ENCODE results near the gene APOM.

The APOM gene

DNA sequence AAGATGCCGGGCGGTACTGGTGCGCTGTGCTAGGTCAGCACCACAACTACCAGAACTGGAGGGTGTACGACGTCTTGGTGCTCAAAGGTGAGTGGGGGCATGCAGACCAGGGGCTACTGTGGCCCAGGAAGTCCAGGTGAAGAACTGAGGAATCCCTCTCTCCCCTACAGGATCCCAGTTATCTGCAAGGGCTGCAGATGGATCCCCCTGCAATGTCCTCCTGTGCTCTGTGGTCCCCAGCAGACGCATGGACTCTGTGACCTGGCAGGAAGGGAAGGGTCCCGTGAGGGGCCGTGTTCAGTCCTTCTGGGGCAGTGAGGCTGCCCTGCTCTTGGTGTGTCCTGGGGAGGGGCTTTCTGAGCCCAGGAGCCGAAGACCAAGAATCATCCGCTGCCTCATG is 52.0 kb downstream of the APOM start:
- Mint-ChIP-seq H3K4me1 (peaks cover 37% of the 10 kb centered on the region), H3K4me3 (no peak overlapping the region), H3K9me3 (no peaks in the 10 kb centered on the region), H3K27me3 (ENCODE audit: low read depth, poor library complexity) (peaks cover 4% of the 10 kb centered on the region), H3K27ac (no peak overlapping the region), H3K36me3 (ENCODE audit: low read depth) (no peaks in the 10 kb centered on the region)
- no peak for DNase-seq
- TF ChIP-seq, protein P1, sequence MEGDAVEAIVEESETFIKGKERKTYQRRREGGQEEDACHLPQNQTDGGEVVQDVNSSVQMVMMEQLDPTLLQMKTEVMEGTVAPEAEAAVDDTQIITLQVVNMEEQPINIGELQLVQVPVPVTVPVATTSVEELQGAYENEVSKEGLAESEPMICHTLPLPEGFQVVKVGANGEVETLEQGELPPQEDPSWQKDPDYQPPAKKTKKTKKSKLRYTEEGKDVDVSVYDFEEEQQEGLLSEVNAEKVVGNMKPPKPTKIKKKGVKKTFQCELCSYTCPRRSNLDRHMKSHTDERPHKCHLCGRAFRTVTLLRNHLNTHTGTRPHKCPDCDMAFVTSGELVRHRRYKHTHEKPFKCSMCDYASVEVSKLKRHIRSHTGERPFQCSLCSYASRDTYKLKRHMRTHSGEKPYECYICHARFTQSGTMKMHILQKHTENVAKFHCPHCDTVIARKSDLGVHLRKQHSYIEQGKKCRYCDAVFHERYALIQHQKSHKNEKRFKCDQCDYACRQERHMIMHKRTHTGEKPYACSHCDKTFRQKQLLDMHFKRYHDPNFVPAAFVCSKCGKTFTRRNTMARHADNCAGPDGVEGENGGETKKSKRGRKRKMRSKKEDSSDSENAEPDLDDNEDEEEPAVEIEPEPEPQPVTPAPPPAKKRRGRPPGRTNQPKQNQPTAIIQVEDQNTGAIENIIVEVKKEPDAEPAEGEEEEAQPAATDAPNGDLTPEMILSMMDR (IDR thresholded peaks at IDR 0.05): no peak

Data from nephron progenitor cell (in vitro differentiated cells).